Measurements from ENCODE around the gene LY9. TPM values are rescaled to one million over a fixed set of nuclear protein-coding genes. Genes with fewer than 3 reads are reported as not detected.

Gene LY9
- total RNA-seq, 1 donor from 2014 or later: not detected

GRCh38 chr1:160801836-160802580, 6.0 kb downstream of the LY9 start:
- no peak for DNase-seq (ENCODE audit: low read depth)

GRCh38 chr1:160806109-160806665, 10.2 kb downstream of the LY9 start:
- DNase-seq (ENCODE audit: low read depth): no peak

GRCh38 chr1:160806784-160807183, 10.8 kb downstream of the LY9 start:
- no peak for DNase-seq (ENCODE audit: low read depth)

GRCh38 chr1:160807247-160807646, 11.3 kb downstream of the LY9 start:
- DNase-seq (ENCODE audit: low read depth): no peak

GRCh38 chr1:160807738-160808137, 11.8 kb downstream of the LY9 start:
- DNase-seq (ENCODE audit: low read depth): no peak

- no peak for DNase-seq (ENCODE audit: low read depth)
Measured at GRCh38 chr1:160808289-160808688, 12.3 kb downstream of the LY9 start.

GRCh38 chr1:160810486-160810885, 14.5 kb downstream of the LY9 start:
- DNase-seq (ENCODE audit: low read depth): no peak

GRCh38 chr1:160811147-160811546, 15.2 kb downstream of the LY9 start:
- DNase-seq (ENCODE audit: low read depth): no peak

- DNase-seq (ENCODE audit: low read depth): peak; percentile 50
Measured at GRCh38 chr1:160813215-160813614, 17.2 kb downstream of the LY9 start.

GRCh38 chr1:160814316-160814715, 18.3 kb downstream of the LY9 start:
- DNase-seq (ENCODE audit: low read depth): no peak

- no peak for DNase-seq (ENCODE audit: low read depth)
Measured at GRCh38 chr1:160814856-160815255, 18.9 kb downstream of the LY9 start.

GRCh38 chr1:160818207-160818937, 22.4 kb downstream of the LY9 start:
- DNase-seq (ENCODE audit: low read depth): no peak

GRCh38 chr1:160819186-160819585, 23.2 kb downstream of the LY9 start:
- no peak for DNase-seq (ENCODE audit: low read depth)

GRCh38 chr1:160821627-160822026, 25.7 kb downstream of the LY9 start:
- no peak for DNase-seq (ENCODE audit: low read depth)

GRCh38 chr1:160823296-160823695, 27.3 kb downstream of the LY9 start:
- no peak for DNase-seq (ENCODE audit: low read depth)

GRCh38 chr1:160826546-160826945, 30.6 kb downstream of the LY9 start:
- DNase-seq (ENCODE audit: low read depth): no peak

GRCh38 chr1:160827418-160827817, 31.4 kb downstream of the LY9 start:
- no peak for DNase-seq (ENCODE audit: low read depth)

- DNase-seq (ENCODE audit: low read depth): no peak
Measured at GRCh38 chr1:160829766-160830165, 33.8 kb downstream of the LY9 start.

GRCh38 chr1:160830321-160831153, 34.6 kb downstream of the LY9 start:
- DNase-seq (ENCODE audit: low read depth): peak; percentile 33

GRCh38 chr1:160834945-160835565, 39.1 kb downstream of the LY9 start:
- peak; percentile 24 for DNase-seq (ENCODE audit: low read depth)

GRCh38 chr1:160835751-160836150, 39.8 kb downstream of the LY9 start:
- no peak for DNase-seq (ENCODE audit: low read depth)

- no peak for DNase-seq (ENCODE audit: low read depth)
Measured at GRCh38 chr1:160836561-160836960, 40.6 kb downstream of the LY9 start.

Data from renal cortical epithelial cell (primary cell).